Endothelial cell of coronary artery (primary cell): ENCODE measurements around the gene WSB1. TPM values are rescaled to one million over a fixed set of nuclear protein-coding genes. Genes with fewer than 3 reads are reported as not detected.

Experiments
- total RNA-seq: library from RNA; depleted of rRNA; stranded (reverse); fragments of >200 nt; gene quantifications from 2 replicates; pipeline ENCODE4 v1.2.3, GENCODE V29; 2014

The WSB1 gene, protein sequence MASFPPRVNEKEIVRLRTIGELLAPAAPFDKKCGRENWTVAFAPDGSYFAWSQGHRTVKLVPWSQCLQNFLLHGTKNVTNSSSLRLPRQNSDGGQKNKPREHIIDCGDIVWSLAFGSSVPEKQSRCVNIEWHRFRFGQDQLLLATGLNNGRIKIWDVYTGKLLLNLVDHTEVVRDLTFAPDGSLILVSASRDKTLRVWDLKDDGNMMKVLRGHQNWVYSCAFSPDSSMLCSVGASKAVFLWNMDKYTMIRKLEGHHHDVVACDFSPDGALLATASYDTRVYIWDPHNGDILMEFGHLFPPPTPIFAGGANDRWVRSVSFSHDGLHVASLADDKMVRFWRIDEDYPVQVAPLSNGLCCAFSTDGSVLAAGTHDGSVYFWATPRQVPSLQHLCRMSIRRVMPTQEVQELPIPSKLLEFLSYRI
- total RNA-seq: 242 and 424 TPM in 2 replicates

DNA sequence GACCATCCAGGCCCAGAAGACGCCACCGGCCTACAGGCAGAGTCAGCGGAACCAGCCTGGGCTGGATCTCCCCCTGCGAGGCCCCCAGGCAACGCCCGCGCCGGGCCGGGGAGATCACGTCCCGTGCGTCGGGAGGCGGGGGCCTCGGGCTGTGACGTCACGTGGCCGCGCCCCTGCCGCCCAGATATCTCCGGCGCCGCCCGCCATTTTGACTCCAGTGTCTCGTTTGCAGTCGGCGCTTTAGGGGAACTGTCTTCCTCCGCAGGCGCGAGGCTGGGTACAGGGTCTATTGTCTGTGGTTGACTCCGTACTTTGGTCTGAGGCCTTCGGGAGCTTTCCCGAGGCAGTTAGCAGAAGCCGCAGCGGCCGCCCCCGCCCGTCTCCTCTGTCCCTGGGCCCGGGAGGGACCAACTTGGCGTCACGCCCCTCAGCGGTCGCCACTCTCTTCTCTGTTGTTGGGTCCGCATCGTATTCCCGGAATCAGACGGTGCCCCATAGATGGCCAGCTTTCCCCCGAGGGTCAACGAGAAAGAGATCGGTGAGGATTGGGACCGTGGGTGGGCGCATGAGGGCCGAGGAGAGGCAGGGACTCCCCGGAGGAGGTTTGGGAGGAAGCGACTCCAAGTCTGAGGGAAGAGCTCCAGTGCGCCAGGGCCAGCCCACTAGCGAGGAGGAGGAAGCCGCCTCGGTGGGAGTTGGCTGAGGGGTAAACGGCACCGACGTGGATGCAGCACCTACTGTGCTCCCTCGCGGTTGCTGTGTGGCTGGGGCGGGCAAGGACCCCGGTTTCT, at the start of gene WSB1:
Gene WSB1 (plus strand): TSS at position 217 of the 791 bp plus-strand sequence. CDS start 282 bp downstream, at position 499.

Other genes starting within 250 kb of the WSB1 start
- gene KSR1, start 162.3 kb downstream of the WSB1 start, total RNA-seq: 14.9 and 27.5 TPM in 2 replicates